ENCODE data around the gene CRIP1. TPM values are rescaled to one million over a fixed set of nuclear protein-coding genes. Genes with fewer than 3 reads are reported as not detected.

CRIP1 gene
- total RNA-seq, 1 experiment from 2014 or later = 5.4 TPM

- H3K36me3 ChIP-seq (replicated peaks; ENCODE audit: control insufficient read depth, insufficient read depth, low read length) = peaks cover 1% of the 10 kb centered on the region
- H3K27me3 ChIP-seq (ENCODE audit: control insufficient read depth, insufficient read depth, low read length) = peaks cover 23% of the 10 kb centered on the region
- no peak for DNase-seq
Measured at GRCh38 chr14:105471823-105472485, 14.7 kb upstream of the CRIP1 start.

GRCh38 chr14:105472486-105472991 is 14.1 kb upstream of the CRIP1 start:
- no peak overlapping the region for H3K4me3 ChIP-seq (ENCODE audit: insufficient read depth, low read depth, low read length)
- peaks cover 1% of the 10 kb centered on the region; the same call in 1 of the 2 replicates for H3K36me3 ChIP-seq (replicated peaks; ENCODE audit: control insufficient read depth, insufficient read depth, low read length)
- no peak for DNase-seq
- peaks cover 29% of the 10 kb centered on the region for H3K27me3 ChIP-seq (ENCODE audit: control insufficient read depth, insufficient read depth, low read length)

More at GRCh38 chr14:105471823-105472485, 14.7 kb upstream of the CRIP1 start:
- no peak overlapping the region for H3K4me3 ChIP-seq (ENCODE audit: insufficient read depth, low read depth, low read length)

GRCh38 chr14:105473033-105473676 is 13.5 kb upstream of the CRIP1 start:
- H3K4me3 ChIP-seq (ENCODE audit: insufficient read depth, low read depth, low read length) = no peak overlapping the region
- DNase-seq = no peak
- peaks cover 35% of the 10 kb centered on the region for H3K27me3 ChIP-seq (ENCODE audit: control insufficient read depth, insufficient read depth, low read length)
- H3K36me3 ChIP-seq (replicated peaks; ENCODE audit: control insufficient read depth, insufficient read depth, low read length) = peaks cover under 1% of the 10 kb centered on the region; the same call in 1 of the 2 replicates

- Histone ChIP-seq H3K4me3 (ENCODE audit: insufficient read depth, low read depth, low read length) (peak overlapping the region; percentile 49), H3K36me3 (replicated peaks; ENCODE audit: control insufficient read depth, insufficient read depth, low read length) (no peaks in the 10 kb centered on the region), H3K27me3 (ENCODE audit: control insufficient read depth, insufficient read depth, low read length) (peaks cover 41% of the 10 kb centered on the region)
- peak; percentile 100 for DNase-seq
Measured at GRCh38 chr14:105473677-105474482, 12.8 kb upstream of the CRIP1 start.

- H3K27me3 ChIP-seq (ENCODE audit: control insufficient read depth, insufficient read depth, low read length) = peaks cover 49% of the 10 kb centered on the region
- DNase-seq = peak; percentile 99
- H3K4me3 ChIP-seq (ENCODE audit: insufficient read depth, low read depth, low read length) = peak within 1 kb of the TSS; percentile 49
- H3K36me3 ChIP-seq (replicated peaks; ENCODE audit: control insufficient read depth, insufficient read depth, low read length) = no peaks in the 10 kb centered on the region
Measured at GRCh38 chr14:105474483-105475268, 12.0 kb upstream of the CRIP1 start, which contains the start of gene CRIP2. TSS of gene CRIP2 (plus strand) at chr14:105474821. CDS start at chr14:105474863, 42 bp downstream.

GRCh38 chr14:105475269-105476096 is 11.2 kb upstream of the CRIP1 start:
- peaks cover 57% of the 10 kb centered on the region for H3K27me3 ChIP-seq (ENCODE audit: control insufficient read depth, insufficient read depth, low read length)
- DNase-seq = peak; percentile 91
- H3K4me3 ChIP-seq (ENCODE audit: insufficient read depth, low read depth, low read length) = peak overlapping the region; percentile 45
- no peaks in the 10 kb centered on the region for H3K36me3 ChIP-seq (replicated peaks; ENCODE audit: control insufficient read depth, insufficient read depth, low read length)

- Histone ChIP-seq H3K36me3 (replicated peaks; ENCODE audit: control insufficient read depth, insufficient read depth, low read length) (no peaks in the 10 kb centered on the region), H3K4me3 (ENCODE audit: insufficient read depth, low read depth, low read length) (peak overlapping the region; percentile 4; the same call in 1 of the 2 replicates), H3K27me3 (ENCODE audit: control insufficient read depth, insufficient read depth, low read length) (peaks cover 64% of the 10 kb centered on the region)
- peak; percentile 86 for DNase-seq
Measured at GRCh38 chr14:105476097-105476830, 10.4 kb upstream of the CRIP1 start.

GRCh38 chr14:105476831-105477659 is 9.6 kb upstream of the CRIP1 start:
- no peaks in the 10 kb centered on the region for H3K36me3 ChIP-seq (replicated peaks; ENCODE audit: control insufficient read depth, insufficient read depth, low read length)

GRCh38 chr14:105477660-105478397 is 8.9 kb upstream of the CRIP1 start:
- DNase-seq = no peak
- H3K27me3 ChIP-seq (ENCODE audit: control insufficient read depth, insufficient read depth, low read length) = peaks cover 75% of the 10 kb centered on the region
- H3K4me3 ChIP-seq (ENCODE audit: insufficient read depth, low read depth, low read length) = peak overlapping the region; percentile 1; the same call in 1 of the 2 replicates
- no peaks in the 10 kb centered on the region for H3K36me3 ChIP-seq (replicated peaks; ENCODE audit: control insufficient read depth, insufficient read depth, low read length)

More at GRCh38 chr14:105476831-105477659, 9.6 kb upstream of the CRIP1 start:
- H3K4me3 ChIP-seq (ENCODE audit: insufficient read depth, low read depth, low read length) = no peak overlapping the region
- peaks cover 69% of the 10 kb centered on the region for H3K27me3 ChIP-seq (ENCODE audit: control insufficient read depth, insufficient read depth, low read length)
- DNase-seq = no peak

- no peaks in the 10 kb centered on the region for H3K36me3 ChIP-seq (replicated peaks; ENCODE audit: control insufficient read depth, insufficient read depth, low read length)
- peak; percentile 92 for DNase-seq
- H3K27me3 ChIP-seq (ENCODE audit: control insufficient read depth, insufficient read depth, low read length) = peaks cover 79% of the 10 kb centered on the region
- peak overlapping the region; percentile 1; the same call in 1 of the 2 replicates for H3K4me3 ChIP-seq (ENCODE audit: insufficient read depth, low read depth, low read length)
Measured at GRCh38 chr14:105478398-105479251, 8.1 kb upstream of the CRIP1 start.

Data from H7 (cell line).